Activated effector memory CD4-positive, alpha-beta T cell treated with Interleukin-2 at 50 U/mL for 16 hours (primary cell): ENCODE results near the gene GPBAR1.

Source experiments
- DNase-seq: peaks from one replicate; pipeline ENCODE4 v3.0.0-alpha.2; 2020

The GPBAR1 gene, protein sequence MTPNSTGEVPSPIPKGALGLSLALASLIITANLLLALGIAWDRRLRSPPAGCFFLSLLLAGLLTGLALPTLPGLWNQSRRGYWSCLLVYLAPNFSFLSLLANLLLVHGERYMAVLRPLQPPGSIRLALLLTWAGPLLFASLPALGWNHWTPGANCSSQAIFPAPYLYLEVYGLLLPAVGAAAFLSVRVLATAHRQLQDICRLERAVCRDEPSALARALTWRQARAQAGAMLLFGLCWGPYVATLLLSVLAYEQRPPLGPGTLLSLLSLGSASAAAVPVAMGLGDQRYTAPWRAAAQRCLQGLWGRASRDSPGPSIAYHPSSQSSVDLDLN

GRCh38 chr2:218260742-218261422, at the start of gene GPBAR1:
TSS of gene GPBAR1 (plus strand) at chr2:218261015. CDS start at chr2:218262725, 1,710 bp downstream.
- DNase-seq: no peak

- no peak for DNase-seq
Measured at GRCh38 chr2:218214116-218214515, 46.7 kb upstream of the GPBAR1 start.

DNA sequence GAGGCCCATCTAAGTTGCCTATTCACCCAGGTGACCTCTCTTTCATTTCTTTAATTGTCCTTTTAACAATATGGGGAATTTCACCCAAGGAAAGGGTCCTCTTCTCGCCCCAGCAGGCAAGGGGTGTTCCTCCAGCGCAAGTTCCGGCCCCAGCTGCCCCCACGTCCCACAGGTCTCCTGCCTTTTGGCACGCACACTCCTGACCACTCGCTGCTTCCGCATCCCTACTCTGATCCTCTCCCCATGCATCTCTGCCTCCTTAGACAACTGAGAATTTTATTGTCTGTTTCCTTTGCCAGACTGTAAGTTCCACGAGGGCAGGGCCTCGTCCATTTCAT, 44.5 kb upstream of the GPBAR1 start:
- no peak for DNase-seq

- DNase-seq: peak; percentile 95
Measured at GRCh38 chr2:218216674-218217359, 44.0 kb upstream of the GPBAR1 start, which contains the start of gene ARPC2. TSS of gene ARPC2 (plus strand) at chr2:218217189. CDS start at chr2:218217471, 282 bp downstream.

GRCh38 chr2:218217360-218218267, 43.2 kb upstream of the GPBAR1 start:
- peak; percentile 57 for DNase-seq

DNA sequence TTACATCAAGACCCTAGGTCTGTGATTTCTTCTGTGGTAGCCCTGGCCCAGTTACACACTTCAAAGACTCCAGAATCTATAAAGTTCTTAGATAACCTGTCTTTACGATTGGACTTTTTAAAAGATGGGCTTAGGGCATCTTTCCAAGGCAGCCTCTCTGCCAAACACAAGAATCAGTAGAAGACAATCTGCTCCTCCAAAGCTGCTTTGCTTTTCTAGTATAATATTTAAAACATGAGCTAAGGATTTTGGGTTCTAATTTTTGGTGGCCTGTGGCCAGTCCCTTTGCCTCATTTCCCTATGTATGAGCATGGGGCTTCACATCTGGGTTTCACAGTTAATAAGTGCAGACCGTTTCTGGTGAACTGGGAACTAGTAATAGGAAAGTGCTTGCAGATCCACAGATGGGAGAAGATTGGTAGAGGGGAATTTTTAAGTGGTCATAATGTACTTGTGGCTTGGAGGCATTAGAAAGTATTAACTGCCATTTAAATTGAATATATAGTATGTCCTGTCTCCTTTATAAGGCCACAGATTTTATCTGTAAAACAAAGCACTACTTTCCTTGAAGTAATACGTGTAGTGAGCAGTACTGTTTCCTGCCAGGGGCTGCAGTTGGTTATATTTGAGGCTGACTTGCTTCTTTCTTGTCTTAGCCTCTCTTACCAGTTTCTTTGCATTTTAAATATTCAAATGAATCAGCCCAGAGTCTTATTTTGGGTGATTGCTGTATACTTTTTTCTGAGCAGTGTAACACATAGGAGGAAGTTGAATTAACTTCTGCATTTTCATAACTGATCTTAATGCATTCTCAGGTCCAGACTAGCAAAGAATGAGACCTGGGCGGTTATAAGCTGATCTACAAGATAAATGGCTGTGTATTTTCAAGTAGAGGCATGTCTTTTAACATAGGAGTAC, 42.3 kb upstream of the GPBAR1 start:
- no peak for DNase-seq

- no peak for DNase-seq
Measured at GRCh38 chr2:218219934-218220333, 40.9 kb upstream of the GPBAR1 start.

GRCh38 chr2:218221000-218221399, 39.8 kb upstream of the GPBAR1 start:
- no peak for DNase-seq

- no peak for DNase-seq
Measured at GRCh38 chr2:218223046-218223445, 37.8 kb upstream of the GPBAR1 start.

DNA sequence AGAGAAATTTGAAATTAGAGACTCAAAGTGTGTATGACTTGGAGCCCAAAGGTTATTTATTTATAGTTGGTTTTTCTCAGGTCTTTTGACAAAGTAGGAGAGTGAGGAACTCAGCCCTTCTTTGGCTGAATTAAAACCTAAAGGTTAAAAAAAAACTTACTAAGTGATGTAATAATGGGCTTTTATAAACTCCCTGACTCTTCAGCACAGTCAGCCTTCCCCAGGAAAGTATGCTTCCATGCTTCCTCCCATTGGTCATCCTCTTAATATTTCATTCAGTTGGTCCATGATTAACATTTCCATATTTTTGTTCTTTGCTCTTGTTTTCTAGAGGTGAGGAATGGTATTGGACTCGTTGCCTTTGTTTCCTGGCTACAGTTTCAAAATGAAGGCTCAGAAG, 36.6 kb upstream of the GPBAR1 start:
- DNase-seq: no peak

GRCh38 chr2:218226903-218227302, 33.9 kb upstream of the GPBAR1 start:
- no peak for DNase-seq

DNA sequence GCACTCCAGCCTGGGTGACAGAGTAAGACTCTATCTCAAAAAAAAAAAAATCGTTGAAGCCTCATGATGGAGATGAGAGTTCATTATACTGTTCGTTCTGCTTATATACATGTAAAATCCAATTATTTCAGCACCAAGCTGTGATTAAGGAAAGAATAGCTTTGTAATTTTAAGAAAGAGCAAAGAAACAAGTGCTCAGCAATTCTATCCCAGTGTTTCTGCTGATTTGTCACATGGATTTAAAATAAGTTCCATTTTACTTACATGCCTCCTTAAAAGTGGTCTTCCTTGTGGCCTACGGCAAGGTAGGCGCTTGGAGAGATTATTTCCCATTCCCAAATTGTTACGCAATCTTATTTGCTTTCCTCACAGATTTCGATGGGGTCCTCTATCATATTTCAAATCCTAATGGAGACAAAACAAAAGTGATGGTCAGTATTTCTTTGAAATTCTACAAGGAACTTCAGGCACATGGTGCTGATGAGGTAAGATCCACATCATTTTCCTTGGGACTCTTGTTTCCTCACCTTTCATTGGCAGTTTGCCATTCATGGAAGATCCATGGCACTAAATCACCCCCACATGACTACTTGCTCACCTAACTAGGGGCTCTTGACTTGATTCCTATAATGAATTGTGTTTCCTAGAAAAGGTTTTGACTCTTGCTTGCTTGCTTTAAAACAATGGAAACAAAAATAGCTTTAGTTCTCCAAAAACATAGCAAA, 32.3 kb upstream of the GPBAR1 start:
- DNase-seq: no peak

DNA sequence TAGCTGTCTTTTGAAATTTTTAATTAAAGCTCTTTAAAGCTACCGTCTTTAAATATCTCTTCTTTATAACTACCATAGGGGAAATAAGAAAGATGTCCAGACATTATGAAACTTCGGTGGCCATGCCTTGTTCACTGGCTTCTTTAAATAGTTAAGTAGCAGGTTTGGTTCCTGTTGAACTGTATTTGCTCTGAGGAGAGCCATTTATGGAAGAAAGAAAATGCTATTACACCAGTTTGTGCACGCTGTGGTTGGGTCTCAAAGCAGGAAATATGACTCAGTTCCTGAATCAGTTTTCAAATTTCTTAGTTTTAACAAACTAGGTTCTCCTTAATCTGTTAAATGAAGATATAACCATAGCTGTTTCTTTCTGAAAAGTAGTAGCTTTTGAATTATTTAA, 31.6 kb upstream of the GPBAR1 start:
- no peak for DNase-seq

DNA sequence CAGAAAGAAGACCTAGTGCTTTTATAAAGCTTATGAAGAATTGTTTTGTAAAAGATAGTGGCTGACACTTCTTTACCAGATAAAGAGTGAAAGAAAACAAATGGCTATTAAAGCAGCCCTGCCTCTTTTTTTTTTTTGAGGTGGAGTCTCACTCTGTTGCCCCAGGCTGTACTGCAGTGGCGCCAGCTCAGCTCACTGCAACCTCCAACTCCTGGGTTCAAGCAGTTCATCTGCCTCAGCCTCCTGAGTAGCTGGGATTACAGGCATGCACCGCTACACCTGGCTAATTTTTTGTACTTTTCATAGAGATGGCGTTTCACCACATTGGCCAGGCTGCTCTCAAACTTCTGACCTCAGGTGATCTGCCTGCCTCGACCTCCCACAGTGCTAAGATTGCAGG, 31.0 kb upstream of the GPBAR1 start:
- no peak for DNase-seq

DNA sequence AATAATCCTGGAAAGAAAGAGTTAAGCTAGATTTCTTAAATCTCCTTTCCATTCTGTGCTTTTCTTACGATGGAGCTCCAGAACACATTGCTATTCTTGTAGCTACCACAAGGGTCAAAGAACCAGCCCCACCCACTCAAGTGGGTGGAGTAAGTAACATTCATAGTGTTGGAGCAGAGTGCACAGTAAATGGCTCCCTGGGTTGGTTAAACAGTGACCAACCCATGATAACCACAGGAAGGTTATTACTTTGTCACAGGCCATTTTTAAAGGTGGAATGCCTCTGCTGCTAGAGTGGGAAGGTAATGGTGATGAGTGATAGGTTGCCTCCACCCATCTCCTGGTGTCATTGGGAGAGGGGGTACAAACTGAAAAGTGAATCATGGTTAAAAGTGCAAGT, 29.9 kb upstream of the GPBAR1 start:
- no peak for DNase-seq

DNA sequence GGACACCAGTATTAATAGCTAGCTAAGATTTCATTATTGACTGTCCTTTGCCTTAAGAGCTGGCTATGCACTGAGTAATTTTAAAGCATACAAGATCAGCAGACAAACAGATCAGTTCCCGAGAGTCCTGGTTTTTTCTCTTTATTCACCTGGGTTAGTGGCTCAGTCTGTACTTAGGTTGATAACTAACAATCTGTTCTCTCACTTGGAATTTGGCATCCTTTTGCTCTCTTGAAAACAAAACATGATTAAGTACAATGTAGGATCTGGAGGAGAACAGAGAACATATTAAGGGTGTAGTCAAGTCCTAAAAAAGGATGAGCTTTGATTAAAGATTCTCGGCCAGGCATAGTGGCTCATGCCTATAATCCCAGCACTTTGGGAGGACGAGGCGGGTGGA, 27.3 kb upstream of the GPBAR1 start:
- no peak for DNase-seq

GRCh38 chr2:218234521-218234920, 26.3 kb upstream of the GPBAR1 start:
- DNase-seq: no peak

DNA sequence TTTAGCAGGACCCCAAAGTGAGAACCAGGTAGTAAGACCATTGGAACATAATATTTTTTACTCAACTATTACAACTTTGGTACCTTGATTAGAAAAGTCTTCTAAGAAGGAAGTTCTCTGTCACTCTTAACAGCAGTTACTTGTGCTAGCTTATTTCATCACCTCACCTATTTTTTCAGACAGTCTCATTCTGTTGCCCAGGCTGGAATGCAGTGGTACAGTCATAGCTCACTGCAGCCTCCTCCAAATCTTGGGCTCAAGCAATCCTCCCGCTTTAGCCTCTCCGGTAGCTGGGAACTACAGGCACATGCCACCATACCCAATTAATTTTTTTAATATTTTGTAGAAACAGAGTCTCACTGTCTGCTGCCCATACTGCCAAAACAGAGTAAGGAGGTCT, 25.8 kb upstream of the GPBAR1 start:
- DNase-seq: no peak

DNA sequence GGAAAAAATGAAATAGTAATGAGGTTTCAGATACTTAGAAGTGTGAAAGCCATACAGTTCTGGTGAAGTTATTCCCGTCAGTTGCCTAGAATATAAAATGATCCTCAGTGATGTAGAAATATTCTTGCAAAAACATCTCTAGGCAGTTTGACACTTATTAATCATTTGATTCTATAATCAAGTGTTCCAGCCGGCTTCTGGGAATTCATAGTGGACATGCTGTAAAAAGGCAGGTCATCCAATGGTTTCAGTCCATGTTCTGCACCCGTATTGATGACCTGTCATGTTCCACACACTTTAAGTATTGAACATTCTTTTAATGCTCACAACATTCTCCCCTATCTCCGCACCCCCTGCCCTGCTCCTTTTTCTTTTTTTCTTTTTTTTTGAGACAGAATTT, 24.0 kb upstream of the GPBAR1 start:
- DNase-seq: no peak

DNA sequence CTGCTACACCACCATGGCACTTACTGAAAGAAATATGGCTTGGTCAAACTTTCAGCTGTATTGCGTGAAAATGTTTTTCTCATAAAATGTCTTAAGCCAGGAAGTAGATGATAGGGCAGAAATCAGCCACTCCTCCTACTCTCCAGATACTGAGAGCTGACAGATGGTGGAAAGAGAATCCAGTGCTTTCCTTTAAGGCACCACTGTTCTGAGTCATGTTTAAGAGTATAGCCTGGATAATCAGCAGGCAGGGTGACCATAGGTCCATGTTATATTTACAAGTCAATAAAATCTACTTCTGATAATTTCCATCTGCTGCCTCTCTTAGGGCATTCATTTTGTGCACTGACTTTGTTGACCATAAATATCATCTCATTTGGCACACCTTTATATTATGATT, 21.9 kb upstream of the GPBAR1 start:
- DNase-seq: no peak

DNA sequence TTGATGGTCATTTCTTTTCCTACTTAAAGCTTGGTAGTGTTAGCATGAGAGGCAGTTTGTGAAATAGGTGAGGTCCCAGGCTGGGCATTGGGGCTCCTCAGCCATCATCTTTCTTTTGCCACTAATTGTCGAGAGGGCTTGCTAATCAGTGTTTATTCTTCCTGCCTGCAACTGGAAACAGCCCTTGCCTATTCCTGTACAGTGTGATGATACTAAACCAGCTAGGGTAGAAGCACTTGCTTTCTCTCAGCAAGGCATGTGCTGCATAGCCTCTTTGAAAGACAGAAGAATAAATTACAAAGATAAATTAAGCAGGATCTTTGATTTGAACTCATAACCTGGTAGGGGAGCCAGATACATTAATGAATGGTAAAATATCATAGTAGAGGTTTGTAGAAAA, 16.6 kb upstream of the GPBAR1 start:
- DNase-seq: no peak
